ENCODE results near the gene NCOR1.
"Not testable (repeated sequence)": the region's sequence is repeated elsewhere in the genome, so short reads cannot be mapped to it uniquely, and the experiment has no call there.

The NCOR1 gene

DNA sequence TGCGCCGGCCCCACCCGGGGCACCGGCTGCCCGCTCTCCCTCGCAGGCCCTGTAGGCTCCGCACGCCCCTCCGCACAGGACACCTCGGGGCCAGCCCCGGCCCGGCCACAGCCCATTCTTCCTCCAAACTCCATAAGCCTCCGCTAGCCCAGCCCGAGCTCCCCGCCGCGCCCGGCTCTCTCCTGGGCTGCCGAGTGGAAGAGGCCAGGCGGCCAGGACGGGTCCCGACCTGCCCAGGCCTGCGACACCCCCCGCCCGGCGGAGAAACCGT lies 397 bp downstream of the NCOR1 start:
- Histone ChIP-seq H3K4me3 (ENCODE audit: low read length) (peak overlapping the region; percentile 97), H3K4me1 (ENCODE audit: low read length) (peaks cover 17% of the 10 kb centered on the region; the same call in 1 of the 2 replicates), H3K4me2 (ENCODE audit: low read length) (peak overlapping the region; percentile 87), H2AFZ (ENCODE audit: low read depth, low read length) (no peak overlapping the region), H3K9me3 (ENCODE audit: insufficient read depth, low read length) (no peaks in the 10 kb centered on the region), H3K36me3 (replicated peaks; ENCODE audit: low read depth, low read length) (no peaks in the 10 kb centered on the region), H3K9ac (ENCODE audit: low read length) (peak overlapping the region; percentile 91), H4K20me1 (ENCODE audit: insufficient read depth, low read length) (peaks cover 21% of the 10 kb centered on the region; the same call in 1 of the 2 replicates), H3K27me3 (ENCODE audit: low read depth, low read length) (no peaks in the 10 kb centered on the region), H3K27ac (ENCODE audit: low read length) (peak overlapping the region; percentile 87), H3K79me2 (ENCODE audit: low read length) (peaks cover 89% of the 10 kb centered on the region)
- TF ChIP-seq EZH2phosphoT487 (IDR thresholded peaks at IDR 0.05; ENCODE audit: low read depth), result no peak
- TF ChIP-seq, protein P1, sequence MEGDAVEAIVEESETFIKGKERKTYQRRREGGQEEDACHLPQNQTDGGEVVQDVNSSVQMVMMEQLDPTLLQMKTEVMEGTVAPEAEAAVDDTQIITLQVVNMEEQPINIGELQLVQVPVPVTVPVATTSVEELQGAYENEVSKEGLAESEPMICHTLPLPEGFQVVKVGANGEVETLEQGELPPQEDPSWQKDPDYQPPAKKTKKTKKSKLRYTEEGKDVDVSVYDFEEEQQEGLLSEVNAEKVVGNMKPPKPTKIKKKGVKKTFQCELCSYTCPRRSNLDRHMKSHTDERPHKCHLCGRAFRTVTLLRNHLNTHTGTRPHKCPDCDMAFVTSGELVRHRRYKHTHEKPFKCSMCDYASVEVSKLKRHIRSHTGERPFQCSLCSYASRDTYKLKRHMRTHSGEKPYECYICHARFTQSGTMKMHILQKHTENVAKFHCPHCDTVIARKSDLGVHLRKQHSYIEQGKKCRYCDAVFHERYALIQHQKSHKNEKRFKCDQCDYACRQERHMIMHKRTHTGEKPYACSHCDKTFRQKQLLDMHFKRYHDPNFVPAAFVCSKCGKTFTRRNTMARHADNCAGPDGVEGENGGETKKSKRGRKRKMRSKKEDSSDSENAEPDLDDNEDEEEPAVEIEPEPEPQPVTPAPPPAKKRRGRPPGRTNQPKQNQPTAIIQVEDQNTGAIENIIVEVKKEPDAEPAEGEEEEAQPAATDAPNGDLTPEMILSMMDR (IDR thresholded peaks at IDR 0.05; ENCODE audit: low read depth, low read length), result no peak

DNA sequence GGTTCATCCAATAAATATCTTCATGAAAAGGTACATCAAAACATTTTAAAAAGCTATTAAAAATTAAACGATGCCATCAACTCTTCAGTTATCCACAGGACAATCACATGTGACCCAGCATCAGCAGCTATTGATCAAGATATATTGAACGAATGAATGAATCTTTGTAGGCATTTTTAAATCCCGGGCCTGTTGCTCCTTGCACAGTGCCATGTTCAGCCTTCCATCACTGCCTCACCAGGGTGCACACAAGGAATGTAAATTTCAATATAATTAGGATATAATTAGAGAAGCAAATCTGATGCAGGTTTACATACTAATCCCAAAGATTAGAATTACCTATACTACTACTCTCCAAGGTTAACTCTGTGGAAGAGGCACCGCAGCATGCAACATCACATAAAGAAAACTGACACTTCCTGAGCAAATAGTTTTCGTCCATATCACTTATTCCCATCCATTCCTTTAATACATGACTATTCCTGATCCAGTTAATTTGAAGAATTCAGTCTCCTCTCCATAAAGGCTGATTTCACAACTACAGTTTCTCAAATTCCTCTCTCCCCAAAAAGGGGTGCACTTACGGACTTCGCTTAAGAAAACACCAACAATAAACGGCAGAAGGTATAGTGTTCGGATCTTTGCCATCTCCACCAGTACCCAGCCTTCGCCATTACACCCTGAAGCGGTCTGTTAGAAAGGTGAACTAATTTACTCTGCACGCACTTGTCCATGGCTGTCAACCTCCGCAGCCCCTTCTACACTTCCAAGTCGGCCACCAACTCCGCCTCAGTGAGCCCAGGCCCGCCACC lies 938 bp downstream of the NCOR1 start:
- Histone ChIP-seq H3K9me3 (ENCODE audit: insufficient read depth, low read length) (no peaks in the 10 kb centered on the region), H3K27ac (ENCODE audit: low read length) (peak overlapping the region; percentile 87), H4K20me1 (ENCODE audit: insufficient read depth, low read length) (peaks cover 21% of the 10 kb centered on the region; the same call in 1 of the 2 replicates), H3K27me3 (ENCODE audit: low read depth, low read length) (no peaks in the 10 kb centered on the region), H3K36me3 (replicated peaks; ENCODE audit: low read depth, low read length) (no peaks in the 10 kb centered on the region), H2AFZ (ENCODE audit: low read depth, low read length) (no peak overlapping the region), H3K4me1 (ENCODE audit: low read length) (peaks cover 17% of the 10 kb centered on the region; the same call in 1 of the 2 replicates), H3K4me3 (ENCODE audit: low read length) (peak overlapping the region; percentile 97), H3K4me2 (ENCODE audit: low read length) (peak overlapping the region; percentile 87), H3K9ac (ENCODE audit: low read length) (peak overlapping the region; percentile 91), H3K79me2 (ENCODE audit: low read length) (peaks cover 91% of the 10 kb centered on the region)
- TF ChIP-seq, protein P1 (IDR thresholded peaks at IDR 0.05; ENCODE audit: low read depth, low read length), result no peak
- no peak for TF ChIP-seq EZH2phosphoT487 (IDR thresholded peaks at IDR 0.05; ENCODE audit: low read depth)

DNA sequence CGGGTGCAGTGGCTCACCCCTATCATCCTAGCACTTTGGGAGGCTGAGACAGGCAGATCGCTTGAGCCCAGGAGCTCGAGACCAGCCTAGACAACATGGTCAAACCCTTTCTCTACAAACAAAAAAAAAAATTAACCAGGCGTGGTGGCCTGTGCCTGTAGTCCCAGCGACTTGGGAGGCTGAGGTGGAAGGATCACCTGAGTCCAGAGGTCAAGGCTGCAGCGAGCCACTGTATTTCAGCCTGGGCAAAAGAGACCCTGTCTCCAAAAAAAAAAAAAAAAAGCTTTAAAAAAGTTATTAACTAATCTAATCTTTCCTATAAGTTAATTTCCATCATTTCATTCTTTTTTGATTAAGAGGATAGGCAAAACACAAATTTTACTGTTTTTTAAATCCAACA lies 2.5 kb downstream of the NCOR1 start:
- H3K9ac ChIP-seq (ENCODE audit: low read length), result no peak overlapping the region
- H2AFZ ChIP-seq (ENCODE audit: low read depth, low read length), result no peak overlapping the region
- H3K27ac ChIP-seq (ENCODE audit: low read length), result no peak overlapping the region
- TF ChIP-seq, protein P1 (IDR thresholded peaks at IDR 0.05; ENCODE audit: low read depth, low read length), result no peak
- TF ChIP-seq EZH2phosphoT487 (IDR thresholded peaks at IDR 0.05; ENCODE audit: low read depth), result no peak
- H3K36me3 ChIP-seq (replicated peaks; ENCODE audit: low read depth, low read length), result no peaks in the 10 kb centered on the region
- H3K79me2 ChIP-seq (ENCODE audit: low read length), result peaks cover 90% of the 10 kb centered on the region
- H4K20me1 ChIP-seq (ENCODE audit: insufficient read depth, low read length), result peaks cover 21% of the 10 kb centered on the region; the same call in 1 of the 2 replicates
- no peak overlapping the region for H3K4me2 ChIP-seq (ENCODE audit: low read length)
- H3K4me3 ChIP-seq (ENCODE audit: low read length), result no peak overlapping the region
- peaks cover 12% of the 10 kb centered on the region; the same call in 1 of the 2 replicates for H3K4me1 ChIP-seq (ENCODE audit: low read length)
- no peaks in the 10 kb centered on the region for H3K9me3 ChIP-seq (ENCODE audit: insufficient read depth, low read length)
- no peaks in the 10 kb centered on the region for H3K27me3 ChIP-seq (ENCODE audit: low read depth, low read length)

DNA sequence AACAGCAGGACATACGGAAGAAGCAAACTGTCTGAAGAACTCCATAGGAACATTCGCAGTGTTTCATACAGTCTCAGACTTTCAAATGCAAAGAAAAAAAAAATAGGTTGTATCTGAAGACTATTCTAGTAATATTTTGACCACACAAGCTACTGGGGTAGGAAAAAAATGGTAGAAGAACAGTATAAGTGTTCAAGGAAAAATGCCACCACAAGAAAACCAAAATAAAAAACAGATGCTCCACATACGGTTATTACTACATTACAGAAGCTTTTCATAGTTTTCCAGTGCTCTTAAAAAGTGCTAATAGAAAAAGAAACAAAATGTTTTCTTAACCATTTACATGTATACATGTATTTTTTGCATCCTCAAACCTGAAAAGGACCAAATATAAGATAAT lies 3.7 kb downstream of the NCOR1 start:
- Histone ChIP-seq H2AFZ (ENCODE audit: low read depth, low read length) (no peak overlapping the region), H4K20me1 (ENCODE audit: insufficient read depth, low read length) (peaks cover 21% of the 10 kb centered on the region; the same call in 1 of the 2 replicates), H3K79me2 (ENCODE audit: low read length) (peaks cover 90% of the 10 kb centered on the region), H3K9me3 (ENCODE audit: insufficient read depth, low read length) (no peaks in the 10 kb centered on the region), H3K9ac (ENCODE audit: low read length) (no peak overlapping the region), H3K27ac (ENCODE audit: low read length) (no peak overlapping the region), H3K4me2 (ENCODE audit: low read length) (no peak overlapping the region), H3K4me1 (ENCODE audit: low read length) (peaks cover 10% of the 10 kb centered on the region; the same call in 1 of the 2 replicates), H3K27me3 (ENCODE audit: low read depth, low read length) (no peaks in the 10 kb centered on the region), H3K4me3 (ENCODE audit: low read length) (no peak overlapping the region), H3K36me3 (replicated peaks; ENCODE audit: low read depth, low read length) (no peaks in the 10 kb centered on the region)
- TF ChIP-seq EZH2phosphoT487 (IDR thresholded peaks at IDR 0.05; ENCODE audit: low read depth), result no peak
- TF ChIP-seq, protein P1 (IDR thresholded peaks at IDR 0.05; ENCODE audit: low read depth, low read length), result no peak

DNA sequence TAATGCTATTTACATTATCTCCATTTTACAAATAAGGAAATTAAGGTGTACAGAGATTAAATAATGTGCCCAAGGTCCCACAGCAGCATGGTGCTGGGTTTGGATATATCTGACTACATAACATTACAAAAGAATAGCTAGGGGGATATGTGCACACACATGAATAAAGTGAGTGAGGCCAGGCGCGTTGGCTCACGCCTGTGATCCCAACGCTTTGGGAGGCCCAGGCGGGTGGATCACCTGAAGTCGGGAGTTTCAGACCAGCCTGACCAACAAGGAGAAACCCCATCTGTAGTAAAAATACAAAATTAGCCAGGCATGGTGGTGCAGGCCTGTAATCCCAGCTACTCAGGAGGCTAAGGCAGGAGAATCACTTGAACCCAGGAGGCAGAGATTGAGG lies 10.6 kb downstream of the NCOR1 start:
- not testable (repeated sequence) for H4K20me1 ChIP-seq (ENCODE audit: insufficient read depth, low read length); H3K4me1 ChIP-seq (ENCODE audit: low read length); H3K27ac ChIP-seq (ENCODE audit: low read length); H2AFZ ChIP-seq (ENCODE audit: low read depth, low read length); H3K4me2 ChIP-seq (ENCODE audit: low read length); H3K9me3 ChIP-seq (ENCODE audit: insufficient read depth, low read length); H3K9ac ChIP-seq (ENCODE audit: low read length); H3K4me3 ChIP-seq (ENCODE audit: low read length); H3K36me3 ChIP-seq (replicated peaks; ENCODE audit: low read depth, low read length); H3K27me3 ChIP-seq (ENCODE audit: low read depth, low read length)
- peaks cover 83% of the 10 kb centered on the region for H3K79me2 ChIP-seq (ENCODE audit: low read length)
